Sigmoid colon (tissue), 7 donors: ENCODE data around the gene LIPF. TPM values are rescaled to one million over a fixed set of nuclear protein-coding genes. Genes with fewer than 3 reads are reported as not detected.

Experiments
- DNase-seq: peaks from one replicate; pipeline ENCODE4 v3.0.0-alpha.2; 2019
- H3K27ac ChIP-seq, 4 donors: fragments of 200-600 bp; sonication (generic); one replicate each; pipeline ENCODE4 v1.5.1; 2016 to 2019; ENCODE audit warnings: mild to moderate bottlenecking in 1 of 4
- H3K27me3 ChIP-seq, 3 donors: fragments of 200-600 bp; sonication (generic); one replicate each; pipeline ENCODE4 v1.5.1; 2019; ENCODE audit warnings: mild to moderate bottlenecking in 1 of 3
- H3K36me3 ChIP-seq, 4 donors: fragments of 200-600 bp; sonication (generic); one replicate each; pipeline ENCODE4 v1.5.1; 2016 to 2019
- H3K4me1 ChIP-seq, 4 donors: fragments of 200-600 bp; sonication (generic); one replicate each; pipeline ENCODE4 v1.5.1; 2017 to 2019
- H3K4me3 ChIP-seq, 4 donors: fragments of 200-600 bp; sonication (generic); one replicate each; pipeline ENCODE4 v1.5.1; 2017 to 2019; ENCODE audit warnings: mild to moderate bottlenecking in 2 of 4, moderate library complexity in 1 of 4
- H3K9me3 ChIP-seq, 4 donors: fragments of 200-600 bp in 3 of 4; sonication (generic) in 3 of 4; one replicate each; pipeline versions ENCODE4 v1.5.1 to v1.6.1; 2013 to 2019
- EP300 ChIP-seq, 4 donors: sonication (generic); formaldehyde crosslinking; IDR thresholded peaks; one replicate each; pipeline ENCODE4 v1.6.1; 2017; ENCODE audit warnings: antibody characterized with exemption in 4 of 4
- POLR2A ChIP-seq, 2 donors: fragments of 450-650 bp; IDR thresholded peaks; one replicate each; pipeline ENCODE4 v1.6.1; 2016; ENCODE audit warnings: antibody characterized with exemption in 2 of 2, mild to moderate bottlenecking in 2 of 2, moderate library complexity in 2 of 2
- POLR2AphosphoS5 ChIP-seq, 4 donors: sonication (generic); formaldehyde crosslinking; IDR thresholded peaks; one replicate each; pipeline ENCODE4 v1.6.1; 2017; ENCODE audit warnings: antibody characterized with exemption in 4 of 4
- WGBS, 2 donors: extraction: QIAGEN DNeasy Blood & Tissue Kit; methylation state at CpG; one replicate each; pipeline ENCODE4 v1.1.7; 2013; 5-methylcytosine and 5-hydroxymethylcytosine counted together
- intact Hi-C: fragments of 100-400 bp; cut with DNase I; formaldehyde crosslinking; loops from one replicate; pipeline ENCODE4 v1.15.1; 2023
- polyA plus RNA-seq, 3 donors: library from polyadenylated mRNA; stranded (reverse); fragments of 200-250 nt; gene quantifications; one replicate each; pipeline ENCODE4 v1.2.3, GENCODE V29; 2013
- total RNA-seq, 4 donors: library from RNA; depleted of rRNA; stranded (reverse); fragments of >200 nt; gene quantifications; one replicate each; pipeline ENCODE4 v1.1.0, GENCODE V29; 2016
- TF ChIP-seq, protein P1 (sequence below), 4 experiments: fragments of 450-650 bp in 3 of 4; fragments of 200-600 bp in 1 of 4; IDR thresholded peaks; one replicate each; pipeline ENCODE4 v1.5.1; 2016 to 2019; ENCODE audit warnings: antibody characterized with exemption in 4 of 4, mild to moderate bottlenecking in 3 of 4, moderate library complexity in 2 of 4
- donor health status: healthy with polysubstance abuse.
- donor health status: Bipolar disorder and iron deficiency.
- donor health status: healthy.

LIPF gene
- total and polyA plus RNA-seq, 7 donors = 0.36 to 9.6 (median 4.6) TPM; not detected in 4

DNA sequence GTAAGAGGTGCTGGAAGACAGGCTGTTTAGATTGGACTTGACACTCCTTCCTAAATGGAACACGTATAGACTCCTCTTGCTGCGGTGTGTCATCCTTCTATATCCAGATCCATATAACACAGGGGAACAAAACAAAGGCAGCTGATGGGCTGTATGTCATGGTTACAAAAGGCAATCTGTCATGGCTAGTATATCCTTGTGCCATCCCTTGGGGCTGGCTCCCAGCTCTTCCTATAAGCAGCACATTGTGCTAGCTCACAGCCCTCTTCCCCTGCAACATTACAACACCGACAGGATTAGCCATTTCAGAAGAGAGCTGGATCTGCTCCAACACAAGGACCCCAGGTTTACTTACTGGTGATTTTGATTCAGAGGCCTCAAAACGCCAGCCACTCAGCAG is 57.1 kb downstream of the LIPF start:
- intact Hi-C loops = no loop called here
- H3K27ac ChIP-seq = no peak overlapping the region
- H3K36me3 ChIP-seq = no peaks in the 10 kb centered on the region
- no peaks in the 10 kb centered on the region for H3K4me1 ChIP-seq
- no peaks in the 10 kb centered on the region for H3K27me3 ChIP-seq
- H3K4me3 ChIP-seq = no peak overlapping the region
- WGBS, 2 donors = 90 to 92% methylated on average over 4 of the region's 4 CpGs
- DNase-seq = no peak
- TF ChIP-seq, protein P1, sequence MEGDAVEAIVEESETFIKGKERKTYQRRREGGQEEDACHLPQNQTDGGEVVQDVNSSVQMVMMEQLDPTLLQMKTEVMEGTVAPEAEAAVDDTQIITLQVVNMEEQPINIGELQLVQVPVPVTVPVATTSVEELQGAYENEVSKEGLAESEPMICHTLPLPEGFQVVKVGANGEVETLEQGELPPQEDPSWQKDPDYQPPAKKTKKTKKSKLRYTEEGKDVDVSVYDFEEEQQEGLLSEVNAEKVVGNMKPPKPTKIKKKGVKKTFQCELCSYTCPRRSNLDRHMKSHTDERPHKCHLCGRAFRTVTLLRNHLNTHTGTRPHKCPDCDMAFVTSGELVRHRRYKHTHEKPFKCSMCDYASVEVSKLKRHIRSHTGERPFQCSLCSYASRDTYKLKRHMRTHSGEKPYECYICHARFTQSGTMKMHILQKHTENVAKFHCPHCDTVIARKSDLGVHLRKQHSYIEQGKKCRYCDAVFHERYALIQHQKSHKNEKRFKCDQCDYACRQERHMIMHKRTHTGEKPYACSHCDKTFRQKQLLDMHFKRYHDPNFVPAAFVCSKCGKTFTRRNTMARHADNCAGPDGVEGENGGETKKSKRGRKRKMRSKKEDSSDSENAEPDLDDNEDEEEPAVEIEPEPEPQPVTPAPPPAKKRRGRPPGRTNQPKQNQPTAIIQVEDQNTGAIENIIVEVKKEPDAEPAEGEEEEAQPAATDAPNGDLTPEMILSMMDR (IDR thresholded peaks at IDR 0.05) = no peak
- no peak for TF ChIP-seq POLR2A (IDR thresholded peaks at IDR 0.05)
- no peak for TF ChIP-seq EP300 (IDR thresholded peaks at IDR 0.05)
- no peak for TF ChIP-seq POLR2AphosphoS5 (IDR thresholded peaks at IDR 0.05)
- no peaks in the 10 kb centered on the region for H3K9me3 ChIP-seq

DNA sequence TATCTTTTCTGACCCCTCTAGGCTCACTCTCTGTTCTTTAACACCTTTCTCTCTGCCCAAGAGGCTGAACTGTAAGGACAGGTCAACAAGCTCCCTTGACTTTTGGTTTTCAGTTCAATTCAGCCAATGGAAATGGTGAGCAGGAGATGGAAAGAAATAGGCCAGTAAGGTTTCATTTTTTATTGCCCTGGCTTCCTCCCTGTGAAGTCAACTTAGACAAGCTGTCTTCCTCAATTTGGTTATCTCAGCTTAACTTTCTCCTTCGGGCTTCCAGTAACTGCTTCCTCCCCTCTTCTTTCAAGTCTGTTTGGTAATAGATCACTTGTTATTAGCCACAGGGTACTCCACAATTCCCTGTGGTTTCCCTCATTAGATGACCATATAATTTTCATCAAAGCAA is 61.6 kb downstream of the LIPF start:
- H3K4me1 ChIP-seq = no peaks in the 10 kb centered on the region
- intact Hi-C loops = no loop called here
- no peaks in the 10 kb centered on the region for H3K27me3 ChIP-seq
- no peak overlapping the region for H3K27ac ChIP-seq
- TF ChIP-seq POLR2A (IDR thresholded peaks at IDR 0.05) (no peak), POLR2AphosphoS5 (IDR thresholded peaks at IDR 0.05) (no peak), EP300 (IDR thresholded peaks at IDR 0.05) (no peak)
- TF ChIP-seq, protein P1 (IDR thresholded peaks at IDR 0.05) = no peak
- WGBS, 2 donors = 2 to 4% methylated on average over 1 of the region's 1 CpG
- no peak for DNase-seq
- no peaks in the 10 kb centered on the region for H3K9me3 ChIP-seq
- H3K36me3 ChIP-seq = no peaks in the 10 kb centered on the region
- H3K4me3 ChIP-seq = no peak overlapping the region

- Histone ChIP-seq H3K9me3 (no peaks in the 10 kb centered on the region), H3K27ac (no peak overlapping the region), H3K36me3 (no peaks in the 10 kb centered on the region), H3K4me1 (no peaks in the 10 kb centered on the region), H3K4me3 (no peak overlapping the region), H3K27me3 (no peaks in the 10 kb centered on the region)
- no peak for DNase-seq
- WGBS, 2 donors = 84 to 89% methylated on average over 30 of the region's 30 CpGs
- TF ChIP-seq POLR2AphosphoS5 (IDR thresholded peaks at IDR 0.05) = no peak
- TF ChIP-seq POLR2A (IDR thresholded peaks at IDR 0.05) = no peak
- TF ChIP-seq, protein P1 (IDR thresholded peaks at IDR 0.05) = no peak
- no peak for TF ChIP-seq EP300 (IDR thresholded peaks at IDR 0.05)
- intact Hi-C loops = no loop called here
These were observed 64.0 kb downstream of the LIPF start for GRCh38 chr10:88728107-88728763.

Other genes starting within 250 kb of the LIPF start
- gene RNLS, start 81.1 kb upstream of the LIPF start, total RNA-seq = 10 to 100 TPM in 1 of 4 donors, 1 to 10 TPM in 3; 3.9 to 13.6 (median 8.4) TPM
- gene RNLS, start 81.1 kb upstream of the LIPF start, polyA plus RNA-seq = 10 to 100 TPM in 2 of 3 donors, 1 to 10 TPM in 1; 8.6 to 19.2 (median 17.3) TPM
- gene LIPJ, start 77.7 kb upstream of the LIPF start, total RNA-seq = under 1 TPM in 2 of 4 donors, not detected in 2; 0.16 to 0.36 TPM
- 1 to 10 TPM in 1 of 3 donors, not detected in 2; 1.2 TPM for gene LIPJ, start 77.7 kb upstream of the LIPF start, polyA plus RNA-seq
- gene LIPK, start 41.8 kb downstream of the LIPF start, total RNA-seq = not detected
- not detected for gene LIPK, start 41.8 kb downstream of the LIPF start, polyA plus RNA-seq
- gene LIPN, start 95.6 kb downstream of the LIPF start, total RNA-seq = 1 to 10 TPM in 1 of 4 donors, not detected in 3; 1.4 TPM
- gene LIPN, start 95.6 kb downstream of the LIPF start, polyA plus RNA-seq = not detected
- not detected for gene LIPM, start 138.3 kb downstream of the LIPF start, total RNA-seq
- not detected for gene LIPM, start 138.3 kb downstream of the LIPF start, polyA plus RNA-seq
- gene ANKRD22, start 187.4 kb downstream of the LIPF start, total RNA-seq = not detected
- 10 to 100 TPM in 1 of 3 donors, 1 to 10 TPM in 2; 2.4 to 26.9 (median 9.7) TPM for gene ANKRD22, start 187.4 kb downstream of the LIPF start, polyA plus RNA-seq
- gene STAMBPL1, start 215.8 kb downstream of the LIPF start, total RNA-seq = 10 to 100 TPM in 3 of 4 donors, 1 to 10 TPM in 1; 9.9 to 29.6 (median 13.2) TPM
- gene STAMBPL1, start 215.8 kb downstream of the LIPF start, polyA plus RNA-seq = 10 to 100 TPM in 2 of 3 donors, 1 to 10 TPM in 1; 9.0 to 11.0 (median 10.6) TPM